Epithelial cell of esophagus (primary cell): ENCODE results near the gene MRPL49.

Experiments
- DNase-seq: peaks from one replicate; pipeline ENCODE4 v3.0.0; 2010; ENCODE audit warnings: low read depth
- H3K4me3 ChIP-seq: 2 replicates; pipeline ENCODE4 v1.5.1; 2011; ENCODE audit warnings: mild to moderate bottlenecking, low read length, control low read depth
- CTCF ChIP-seq: IDR thresholded peaks from 2 replicates; pipeline ENCODE4 v1.5.1; 2011; ENCODE audit warnings: low read depth, mild to moderate bottlenecking, low read length, control low read depth, inconsistent platforms; ENCODE audit not compliant: insufficient read depth; ENCODE audit errors: missing control alignments

Gene MRPL49

DNA sequence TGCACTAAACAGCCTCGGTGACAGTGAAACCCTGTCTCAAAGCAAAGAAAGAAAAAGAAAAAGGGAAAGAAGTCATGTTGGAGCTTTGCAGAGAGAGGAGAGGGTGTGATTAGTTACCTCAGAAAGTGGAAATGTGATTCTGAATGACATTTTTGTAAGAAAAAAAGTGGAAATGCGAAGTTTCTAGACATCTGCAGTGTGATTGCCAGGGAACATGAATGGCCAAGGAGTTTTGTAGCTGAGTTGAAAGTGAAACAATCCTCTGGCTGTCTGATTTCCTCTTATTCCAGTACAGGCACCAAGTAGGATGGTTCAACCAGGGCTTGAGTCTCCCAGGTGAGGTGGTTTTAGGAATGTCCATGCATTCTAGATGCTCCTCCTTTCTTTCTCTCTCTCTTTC, 30.0 kb downstream of the MRPL49 start:
- no peak overlapping the region for H3K4me3 ChIP-seq
- TF ChIP-seq CTCF = no peak
- DNase-seq = no peak

DNA sequence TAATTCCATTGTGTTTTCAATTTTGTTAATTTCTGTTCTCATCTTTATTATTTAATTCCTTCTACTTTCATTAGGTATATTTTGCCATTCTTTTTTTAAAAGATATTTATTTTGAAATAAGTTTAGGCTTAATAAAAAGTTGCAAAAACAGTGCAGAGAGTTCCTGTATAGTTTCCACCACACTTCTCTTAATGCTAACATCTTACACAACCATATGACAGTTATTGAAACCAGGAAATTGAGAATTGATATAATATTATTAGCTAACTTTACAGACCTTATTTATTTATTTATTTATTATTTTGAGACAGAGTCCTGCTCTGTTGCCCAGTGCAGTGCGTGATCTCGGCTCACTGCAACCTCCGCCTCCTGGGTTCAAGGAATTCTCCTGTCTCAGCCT, 34.1 kb downstream of the MRPL49 start:
- no peak for DNase-seq
- TF ChIP-seq CTCF = no peak
- no peak overlapping the region for H3K4me3 ChIP-seq

- DNase-seq = no peak
- no peak for TF ChIP-seq CTCF
These were observed 34.8 kb downstream of the MRPL49 start for GRCh38 chr11:65156926-65157325.

GRCh38 chr11:65157336-65157735, 35.2 kb downstream of the MRPL49 start:
- no peak for DNase-seq
- TF ChIP-seq CTCF = no peak
- no peak overlapping the region for H3K4me3 ChIP-seq

More at GRCh38 chr11:65156926-65157325, 34.8 kb downstream of the MRPL49 start:
- no peak overlapping the region for H3K4me3 ChIP-seq

DNA sequence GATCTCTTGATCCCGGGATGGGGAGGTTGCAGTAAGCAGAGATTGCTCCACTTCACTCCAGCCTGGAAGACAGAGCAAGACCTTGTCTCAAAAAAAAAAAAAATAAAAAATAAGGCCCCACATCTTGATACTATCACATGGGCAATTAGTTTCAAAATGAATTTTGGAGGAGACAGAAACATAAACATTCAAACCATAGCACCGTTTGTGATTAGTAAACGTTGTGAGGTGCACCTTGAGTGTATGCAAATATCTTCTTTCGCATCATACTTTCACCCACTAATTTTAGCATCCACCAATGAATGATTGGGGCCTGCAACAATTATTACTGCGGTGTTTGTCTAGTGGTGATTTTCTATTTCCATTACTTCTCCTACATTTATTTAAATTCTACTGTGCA, 36.9 kb downstream of the MRPL49 start:
- no peak for DNase-seq
- TF ChIP-seq CTCF = no peak

GRCh38 chr11:65160643-65161042, 38.5 kb downstream of the MRPL49 start:
- no peak overlapping the region for H3K4me3 ChIP-seq
- DNase-seq = no peak
- TF ChIP-seq CTCF = no peak

More for the DNA sequence above, 36.9 kb downstream of the MRPL49 start:
- H3K4me3 ChIP-seq = no peak overlapping the region

- H3K4me3 ChIP-seq = no peak overlapping the region
- TF ChIP-seq CTCF = no peak
- DNase-seq = no peak
These were observed 41.6 kb downstream of the MRPL49 start for GRCh38 chr11:65163684-65164083.
